HG03439 (cell line): ENCODE measurements around the gene HIVEP2.

Experiments
- ATAC-seq: cut with Tn5 transposase; IDR thresholded peaks from one replicate; pipeline ENCODE4 v1.9.1; 2021; ENCODE audit warnings: mild to moderate bottlenecking, moderate library complexity; ENCODE audit not compliant: unreplicated experiment

Gene HIVEP2

DNA sequence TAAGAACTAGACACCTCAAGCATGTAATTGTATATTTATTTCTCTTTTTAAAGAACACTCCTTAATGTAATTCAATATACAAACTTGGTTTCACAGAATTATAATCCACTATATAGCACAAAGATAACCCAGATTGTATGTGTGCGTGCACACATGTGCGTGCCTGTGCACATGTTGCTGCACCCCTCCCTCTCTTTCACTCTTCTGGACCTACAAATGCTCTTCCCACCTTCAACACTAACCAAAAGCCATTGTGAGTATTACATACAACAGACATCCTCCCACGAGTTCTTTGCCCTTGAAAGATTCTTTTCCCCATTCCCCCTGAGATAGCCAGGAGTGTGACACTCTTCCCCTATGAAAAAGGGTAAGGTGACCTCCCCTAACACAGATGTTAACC lies 193.5 kb downstream of the HIVEP2 start:
- no peak for ATAC-seq

DNA sequence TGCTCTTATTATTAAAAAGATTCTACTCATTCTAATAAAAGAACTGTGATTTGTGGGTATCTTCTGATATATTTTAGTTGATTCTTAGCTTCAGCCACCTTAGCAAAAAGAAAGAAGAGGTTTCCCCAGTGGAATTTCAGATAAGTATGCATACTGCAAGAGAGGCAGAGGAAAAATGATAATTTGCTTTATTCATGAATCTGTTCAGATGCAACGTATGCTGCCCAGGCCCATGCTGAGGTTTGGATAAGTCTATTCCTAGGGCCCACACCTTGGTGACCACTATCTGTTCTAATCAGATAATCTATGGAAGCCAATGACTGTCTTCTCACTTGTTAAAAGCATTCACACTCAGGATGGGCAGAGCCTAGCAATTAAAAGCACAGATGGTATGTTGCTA lies 194.0 kb downstream of the HIVEP2 start:
- ATAC-seq: no peak

DNA sequence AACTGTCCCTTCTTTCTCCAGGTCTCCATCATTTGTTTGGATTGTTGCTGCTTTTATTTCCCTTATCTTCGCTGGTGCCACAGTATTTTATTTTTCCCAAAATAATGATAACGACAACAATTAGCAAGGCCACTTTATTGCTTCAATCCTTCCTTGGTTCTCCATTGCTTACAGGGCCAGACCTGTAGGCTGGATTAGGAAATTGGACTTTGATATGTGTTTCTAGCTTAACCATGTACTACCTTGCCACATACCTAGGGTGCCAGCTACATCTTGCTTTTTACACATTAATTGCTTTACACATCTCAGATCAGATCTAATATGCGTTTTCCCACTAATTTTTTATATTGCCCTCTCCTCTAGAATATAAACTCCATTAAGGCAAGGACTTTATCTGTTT lies 195.4 kb downstream of the HIVEP2 start:
- ATAC-seq: no peak

DNA sequence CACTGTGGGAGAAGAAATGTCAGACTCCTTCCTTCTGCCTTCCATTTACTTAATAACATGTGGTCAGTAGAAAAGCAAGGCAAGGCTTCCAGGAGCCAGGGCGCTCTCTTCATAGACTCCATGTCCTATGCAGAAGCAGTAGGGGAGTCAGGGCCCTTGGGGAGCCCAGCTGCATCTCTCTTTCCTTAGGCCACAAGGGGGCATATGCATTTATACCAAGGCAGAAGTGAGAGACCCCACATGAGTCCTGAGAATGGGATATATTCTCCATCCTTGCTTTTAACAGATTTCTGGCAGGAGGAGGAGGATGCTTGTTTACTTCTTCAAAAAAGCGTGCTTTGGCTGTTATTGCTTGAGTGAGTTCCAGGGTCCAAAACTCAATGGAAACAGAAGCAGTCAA lies 198.5 kb downstream of the HIVEP2 start:
- ATAC-seq: no peak

DNA sequence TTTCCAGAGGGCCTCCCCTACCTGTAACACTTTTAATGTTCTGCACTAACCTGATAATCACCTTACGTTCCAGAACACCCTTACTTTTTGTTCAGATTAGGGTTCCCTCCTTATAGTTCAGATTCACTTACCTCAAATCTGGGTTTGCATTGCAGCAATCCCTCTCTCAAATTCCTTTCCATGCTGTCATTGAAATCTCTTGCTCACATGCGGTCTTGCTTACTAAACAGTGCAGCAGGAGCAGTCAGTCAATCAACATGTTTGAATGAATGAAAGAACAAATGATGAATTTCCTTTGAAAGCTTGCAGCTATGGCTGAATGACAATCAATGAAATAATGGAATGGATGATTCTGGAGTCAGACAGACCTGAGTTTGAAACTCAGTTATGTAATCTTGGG lies 200.1 kb downstream of the HIVEP2 start:
- no peak for ATAC-seq

DNA sequence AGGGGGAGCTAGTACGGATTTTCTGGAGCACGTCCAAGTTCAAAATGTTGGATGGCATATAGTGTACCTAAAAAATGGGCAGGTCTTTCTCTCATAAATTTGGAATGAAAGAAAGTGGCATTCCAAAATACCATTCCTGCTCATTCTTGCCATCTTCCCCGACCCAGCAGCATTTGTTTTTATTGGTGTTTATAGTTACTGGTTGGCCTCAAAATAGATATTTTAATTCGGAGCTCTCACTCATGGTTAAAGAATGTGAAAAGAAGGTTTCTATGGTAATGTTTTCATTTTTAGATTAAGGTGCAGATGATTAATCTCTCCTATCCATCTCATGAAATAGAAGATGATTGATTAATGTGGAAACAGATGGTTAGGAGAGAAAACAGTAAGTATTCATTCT lies 204.5 kb downstream of the HIVEP2 start:
- ATAC-seq: no peak

DNA sequence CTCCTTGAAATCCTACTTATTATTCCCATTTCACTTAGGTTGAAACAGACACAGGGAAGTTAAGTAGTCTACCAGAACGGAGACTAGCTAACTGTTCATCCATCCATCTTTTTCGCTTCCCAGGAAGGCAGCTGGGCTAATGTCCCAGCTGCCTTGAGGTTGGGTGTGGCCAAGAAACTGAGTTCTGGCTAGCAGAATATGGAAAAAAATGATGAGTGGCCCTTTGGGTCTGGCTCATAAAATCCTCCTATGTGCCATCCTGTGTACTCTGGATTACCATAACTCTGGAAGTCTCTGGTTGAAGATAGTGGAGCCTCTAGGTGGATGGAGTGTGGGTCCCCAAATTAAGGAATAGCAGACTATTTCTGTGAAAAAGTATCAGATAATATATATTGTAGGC lies 206.2 kb downstream of the HIVEP2 start:
- ATAC-seq: no peak

DNA sequence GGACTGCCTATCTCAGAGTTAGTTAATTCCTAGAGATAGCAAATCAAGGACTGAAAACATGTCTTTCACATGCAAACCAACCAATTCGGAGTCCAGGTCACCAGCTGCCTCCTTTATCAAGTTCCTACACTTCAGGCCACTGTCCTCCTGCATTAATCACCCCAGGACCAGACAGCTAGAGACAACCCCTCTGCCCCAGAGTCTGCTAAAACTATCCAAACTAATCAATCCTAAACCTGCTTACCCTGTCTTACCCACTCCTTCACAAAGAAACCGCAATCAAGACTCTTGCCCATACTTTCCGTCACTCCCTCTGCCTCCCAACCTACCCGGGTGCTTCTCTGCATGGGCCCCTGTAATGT lies 207.0 kb downstream of the HIVEP2 start:
- no peak for ATAC-seq

DNA sequence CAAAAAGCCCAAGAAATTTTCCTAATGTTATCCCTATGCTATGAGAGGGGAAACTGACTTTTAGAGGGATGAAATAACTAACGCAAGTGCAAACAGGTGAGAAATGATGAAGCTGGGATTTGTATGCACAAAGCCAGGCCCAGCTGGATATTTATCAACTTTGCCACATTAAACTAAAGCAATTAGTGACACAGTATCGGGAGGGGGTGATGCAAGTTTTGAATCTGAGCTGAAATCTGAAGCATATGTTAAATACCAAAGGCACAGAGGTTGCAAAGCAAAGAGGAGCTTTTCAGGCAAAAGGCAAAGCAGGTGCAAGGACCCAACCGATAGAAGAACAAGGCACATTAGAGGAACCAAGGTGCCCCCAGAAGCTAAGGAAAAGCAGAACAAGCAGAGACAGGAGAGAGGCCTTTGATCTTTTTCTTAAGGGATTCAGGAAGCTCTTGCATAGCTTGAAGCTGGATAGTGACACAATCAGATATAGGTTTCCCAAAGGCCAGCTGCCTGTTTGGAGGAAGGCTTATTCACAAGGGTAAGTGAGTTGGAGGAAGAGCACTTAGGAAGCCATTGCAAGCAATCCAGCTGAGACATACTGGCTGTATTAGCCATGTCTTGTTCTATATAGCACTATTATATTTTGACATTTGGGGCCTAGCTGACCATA lies 207.5 kb downstream of the HIVEP2 start:
- ATAC-seq: no peak

DNA sequence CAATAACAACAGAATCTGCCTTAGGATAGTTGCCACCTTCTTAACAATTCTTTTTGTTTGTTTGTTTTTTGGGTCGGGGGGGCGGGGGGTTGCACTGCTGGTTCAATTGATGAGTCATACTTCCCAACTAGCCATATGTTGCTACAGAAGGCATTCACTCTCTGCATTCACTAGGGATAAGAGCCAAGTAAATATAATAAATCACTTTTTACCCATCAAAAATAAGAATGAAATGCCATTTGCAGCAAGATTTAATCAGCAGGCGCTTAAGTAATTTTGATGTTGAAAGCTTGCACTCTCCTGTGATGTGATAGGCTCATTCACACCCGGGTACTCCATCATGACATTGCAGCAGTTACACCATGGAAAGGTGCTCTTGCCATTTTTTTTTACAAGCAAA lies 209.8 kb downstream of the HIVEP2 start:
- ATAC-seq: no peak

DNA sequence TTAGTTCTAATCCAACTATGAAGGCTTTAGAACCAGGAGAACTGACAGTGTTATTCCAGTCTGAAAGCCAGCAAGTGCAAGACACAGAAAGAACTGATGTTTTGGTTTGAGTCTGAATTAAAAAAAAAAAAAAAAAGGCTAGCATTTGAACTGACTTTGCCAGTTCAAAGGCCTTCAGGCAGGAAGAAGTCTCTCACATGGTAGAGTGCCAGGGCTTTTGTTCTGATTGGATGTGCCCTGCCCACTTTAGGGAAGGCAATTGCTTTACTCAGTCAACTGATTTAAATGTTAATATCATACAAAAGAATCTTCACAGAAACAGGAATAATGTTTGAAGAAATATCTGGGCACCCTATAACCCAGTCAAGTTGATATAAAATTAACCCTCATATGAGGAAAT lies 212.2 kb downstream of the HIVEP2 start:
- ATAC-seq: no peak

DNA sequence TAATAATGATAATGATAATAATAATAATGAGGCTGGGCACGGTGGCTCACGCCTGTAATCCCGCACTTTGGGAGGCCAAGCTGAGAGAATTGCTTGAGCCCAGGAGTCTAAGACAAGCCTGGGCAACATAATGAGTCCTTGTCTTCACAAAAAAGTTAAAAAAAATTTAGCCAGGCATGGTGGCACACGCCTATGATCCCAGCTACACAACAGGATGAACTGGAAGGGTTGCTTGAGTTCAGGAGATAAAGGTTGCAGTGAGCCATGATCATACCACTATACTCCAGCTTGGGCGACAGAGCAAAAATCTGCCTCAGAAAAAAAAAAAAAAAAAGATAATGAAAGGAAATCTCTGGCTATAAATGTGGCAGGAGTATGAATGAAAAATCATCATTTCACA lies 213.4 kb downstream of the HIVEP2 start:
- ATAC-seq: no peak

DNA sequence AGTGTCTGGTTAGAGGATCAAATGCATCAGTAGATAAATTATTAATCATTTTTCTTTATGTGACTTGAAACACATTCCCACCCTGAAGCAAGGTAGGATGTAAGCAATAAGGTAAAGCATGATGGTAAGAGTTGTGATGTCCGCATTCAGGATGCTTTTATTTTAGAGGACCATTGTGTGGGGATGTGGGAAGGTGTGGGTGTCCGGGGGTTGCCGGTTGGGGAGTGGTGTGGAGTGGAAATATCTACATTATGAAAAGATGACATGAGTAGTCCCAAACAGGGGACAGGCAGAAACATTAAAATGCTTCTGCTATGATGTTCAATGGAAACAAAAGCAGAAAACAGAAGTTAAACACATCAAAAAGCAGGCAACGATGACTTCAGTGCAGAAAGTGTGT lies 215.4 kb downstream of the HIVEP2 start:
- ATAC-seq: no peak

DNA sequence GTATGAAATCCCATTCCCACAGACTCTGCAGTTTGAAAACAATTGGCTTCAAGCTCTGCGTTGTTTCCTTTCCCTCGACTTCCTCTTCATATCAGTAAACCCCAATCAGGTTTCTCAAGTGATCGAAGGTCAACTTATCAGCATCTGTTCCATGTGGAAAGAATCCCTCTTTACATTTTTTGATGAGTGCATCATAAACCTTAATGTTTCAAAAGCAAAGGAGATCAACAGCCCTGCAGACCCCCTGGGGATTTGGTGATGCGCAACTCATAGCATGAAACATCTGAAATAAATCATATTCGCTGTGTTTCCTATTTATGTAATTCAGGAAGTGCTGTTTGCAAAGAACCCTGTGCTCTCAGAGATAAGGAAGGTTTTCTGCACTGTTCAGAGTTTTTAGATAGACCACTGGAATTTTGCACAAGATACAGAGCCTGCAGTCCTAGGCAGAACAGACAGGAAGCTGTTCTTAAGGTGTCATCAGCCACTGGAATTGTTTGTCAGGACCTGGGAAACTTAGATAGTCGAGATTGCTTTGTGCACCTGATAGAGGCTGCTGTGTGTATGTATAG lies 216.0 kb downstream of the HIVEP2 start:
- no peak for ATAC-seq

DNA sequence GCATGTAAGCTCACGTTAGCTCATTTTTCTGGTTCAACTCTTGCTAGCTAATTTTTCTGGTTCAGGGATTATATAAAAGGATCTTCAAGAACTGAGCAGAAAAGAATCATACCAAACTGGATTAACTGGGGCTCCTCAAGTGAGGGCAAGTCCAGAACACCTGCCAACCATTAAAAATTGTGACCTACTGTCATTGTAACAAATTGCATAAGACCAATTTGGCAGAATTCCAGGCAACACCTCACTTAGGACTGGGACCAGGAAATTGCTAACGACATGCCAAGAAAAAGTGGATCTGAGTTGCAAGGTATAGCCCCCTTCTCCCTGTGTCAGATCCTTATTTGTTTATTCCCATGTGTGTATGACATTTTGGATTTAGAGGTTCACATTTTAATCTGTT lies 216.6 kb downstream of the HIVEP2 start:
- ATAC-seq: no peak

DNA sequence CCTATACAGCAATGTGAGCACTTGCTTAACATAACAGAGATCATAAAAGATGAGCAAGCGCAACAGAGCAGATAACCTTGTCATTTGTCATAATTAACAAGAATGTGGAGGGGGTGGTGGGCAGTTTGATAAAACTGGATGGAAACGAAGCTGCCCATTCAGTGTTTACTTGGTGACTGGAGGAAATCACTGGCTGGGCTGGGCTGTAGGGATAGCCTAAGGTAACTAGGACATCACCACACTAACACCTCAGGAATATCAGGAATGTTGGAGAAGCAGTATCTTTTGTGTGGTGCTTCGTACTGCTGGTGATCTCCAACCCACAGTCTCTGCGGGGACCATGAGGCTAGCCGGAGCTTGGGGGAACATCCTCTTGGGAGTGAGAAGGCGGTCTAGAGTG lies 218.4 kb downstream of the HIVEP2 start:
- ATAC-seq: no peak

DNA sequence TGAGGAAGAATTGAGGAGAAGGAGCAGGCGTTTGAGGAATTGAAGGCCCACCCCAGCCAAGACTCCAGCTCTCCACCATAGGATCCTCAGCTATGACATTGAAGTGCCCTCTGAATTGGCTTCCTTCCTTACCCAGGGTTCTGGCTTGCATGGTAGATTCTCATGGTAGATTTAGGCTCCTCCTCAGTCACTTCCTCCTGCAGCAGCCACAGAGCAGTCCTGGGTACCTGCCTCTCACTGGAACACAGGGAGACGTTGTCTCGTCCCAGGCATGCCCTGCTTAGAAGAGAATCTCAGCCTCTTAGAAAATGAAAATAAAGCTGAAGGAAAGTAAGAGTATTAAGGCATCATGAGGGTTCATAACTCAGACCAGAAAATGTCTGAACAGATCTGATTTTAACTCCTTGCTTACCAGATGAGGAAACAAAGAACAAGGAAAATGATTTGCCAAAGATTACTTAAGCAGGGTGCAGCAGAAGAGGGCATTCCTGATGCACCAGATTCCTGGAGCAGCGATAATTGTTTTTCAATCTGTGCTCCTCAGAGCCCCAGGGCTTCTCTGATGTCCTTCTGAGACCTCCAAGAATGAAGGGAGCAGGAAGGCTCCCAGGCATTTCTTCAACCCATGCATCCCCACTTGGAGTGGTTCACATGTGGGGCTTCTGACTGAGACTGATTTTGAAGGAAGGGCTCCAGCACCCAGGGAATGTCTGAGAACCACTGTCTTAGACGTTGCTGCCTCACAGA lies 219.8 kb downstream of the HIVEP2 start:
- ATAC-seq: no peak

DNA sequence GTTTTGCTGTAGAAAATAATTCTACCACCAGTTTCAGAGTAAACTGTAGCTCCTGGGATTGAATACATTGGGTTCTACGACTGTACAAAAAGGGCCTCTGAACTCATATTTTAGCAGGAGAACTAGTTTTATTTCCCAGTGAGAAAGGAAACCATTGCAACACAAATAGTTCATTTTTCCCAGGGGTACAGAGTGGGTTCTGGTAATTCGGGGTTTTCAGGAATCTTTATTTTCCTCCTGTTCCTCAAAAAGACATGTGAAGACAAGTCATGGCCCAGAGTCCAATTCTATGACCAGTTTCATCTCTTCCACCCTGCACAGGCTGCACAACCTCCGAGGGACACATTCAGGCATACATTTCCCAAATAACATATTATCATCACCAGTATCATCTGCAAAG lies 222.1 kb downstream of the HIVEP2 start:
- no peak for ATAC-seq

DNA sequence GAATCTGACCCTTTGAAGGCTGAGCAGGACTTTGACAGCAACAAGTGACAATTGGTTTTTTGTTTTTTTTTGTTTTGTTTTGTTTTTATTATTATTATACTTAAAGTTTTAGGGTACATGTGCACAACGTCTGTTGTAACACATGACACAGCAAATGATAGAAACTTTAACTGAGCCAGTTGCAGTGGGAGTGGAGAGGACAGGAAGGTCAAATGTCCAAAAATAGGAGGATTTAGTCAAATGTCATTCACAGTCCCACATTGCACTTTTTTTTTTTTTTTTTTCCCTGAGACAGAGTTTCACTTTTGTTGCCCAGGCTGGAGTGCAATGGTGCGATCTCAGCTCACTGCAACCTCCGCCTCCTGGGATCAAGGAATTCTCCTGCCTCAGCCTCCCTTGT lies 223.0 kb downstream of the HIVEP2 start:
- no peak for ATAC-seq

DNA sequence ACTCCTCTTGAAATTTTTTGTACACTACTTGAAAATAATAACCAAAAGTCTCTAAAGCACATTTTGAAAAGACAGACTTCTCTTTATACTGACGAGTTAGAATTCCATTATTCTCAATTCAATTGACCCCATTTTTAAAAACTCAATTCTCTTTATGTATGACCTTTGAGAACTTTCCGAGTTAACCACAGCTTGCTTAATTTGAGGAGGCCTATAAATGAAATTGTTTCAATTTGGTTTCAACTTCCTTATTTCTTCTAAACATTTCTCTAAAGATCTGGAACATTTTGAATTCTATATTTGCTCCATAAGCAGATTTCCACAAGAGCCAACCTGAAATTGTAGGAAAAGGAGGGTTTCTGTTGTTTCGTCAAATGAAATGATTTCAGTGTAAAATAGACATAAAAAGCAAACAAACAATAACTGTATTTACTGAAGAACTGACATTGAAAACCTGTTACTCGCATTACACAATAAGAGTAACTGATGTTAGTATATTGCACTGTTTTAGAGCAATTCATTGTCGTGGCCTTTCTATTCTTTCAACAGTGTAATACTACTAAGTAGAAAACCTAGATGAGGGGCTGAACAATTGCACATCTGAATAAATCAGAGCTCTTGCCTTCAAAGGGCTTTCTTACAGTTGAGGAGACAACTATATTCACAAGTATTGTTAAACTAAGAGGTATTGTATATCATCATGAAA lies 223.6 kb downstream of the HIVEP2 start:
- no peak for ATAC-seq

DNA sequence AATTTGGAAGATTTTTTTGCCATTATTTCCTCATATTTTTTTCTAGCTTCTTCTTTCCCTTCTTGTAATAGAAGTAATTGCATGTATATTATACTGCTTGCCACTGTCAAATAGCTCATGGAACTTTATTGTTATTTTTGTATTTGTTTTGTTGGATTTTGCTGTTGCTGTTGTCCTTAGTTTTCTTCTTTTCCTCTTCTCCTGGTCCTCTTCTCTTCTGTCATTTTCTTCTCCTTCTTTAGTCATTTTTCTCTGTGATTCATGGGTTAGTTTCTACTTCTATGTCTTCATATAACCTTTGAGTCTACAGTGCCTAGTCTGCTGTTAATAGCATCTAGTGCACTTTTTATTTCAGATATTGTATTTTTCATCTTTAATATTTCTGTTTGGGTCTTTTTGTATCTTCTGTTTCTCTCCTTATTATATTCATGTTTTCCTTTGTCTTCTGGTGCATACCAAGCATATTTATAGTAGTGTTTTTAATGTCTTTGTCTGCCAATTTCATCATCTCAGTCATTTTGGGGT lies 226.2 kb downstream of the HIVEP2 start:
- ATAC-seq: no peak

DNA sequence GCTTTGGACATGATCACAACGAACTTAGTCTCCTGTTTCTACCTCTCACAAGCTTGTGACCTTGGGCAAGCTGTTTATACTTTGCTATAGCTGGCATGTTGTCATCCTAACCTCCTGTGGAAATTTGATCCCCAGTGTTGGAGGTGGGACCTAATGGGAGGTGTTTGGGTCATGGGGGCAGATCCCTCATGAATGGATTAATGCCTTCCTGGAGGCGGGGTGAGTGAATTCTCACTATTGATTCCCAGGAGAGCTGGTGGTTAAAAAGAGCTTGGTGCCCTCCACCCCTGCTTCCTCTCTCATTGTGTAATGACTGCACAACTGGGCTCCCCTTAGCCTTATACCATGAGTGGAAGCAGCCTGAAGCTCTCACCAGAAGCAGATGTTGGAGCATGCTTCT lies 228.9 kb downstream of the HIVEP2 start:
- ATAC-seq: no peak
